GM19372 (cell line): ENCODE data around the gene DOK3.

Experiments
- ATAC-seq: cut with Tn5 transposase; IDR thresholded peaks from one replicate; pipeline ENCODE4 v1.9.1; 2021; ENCODE audit warnings: mild to moderate bottlenecking, low read depth, moderate library complexity; ENCODE audit not compliant: unreplicated experiment

The DOK3 gene

GRCh38 chr5:177484902-177485549 lies 24.6 kb downstream of the DOK3 start:
- ATAC-seq = no peak

- no peak for ATAC-seq
Observed at GRCh38 chr5:177483994-177484901, 25.4 kb downstream of the DOK3 start.

GRCh38 chr5:177483042-177483441 lies 26.6 kb downstream of the DOK3 start:
- ATAC-seq = no peak

- no peak for ATAC-seq
Observed at GRCh38 chr5:177482359-177482795, 27.2 kb downstream of the DOK3 start.

GRCh38 chr5:177479774-177480173 lies 29.9 kb downstream of the DOK3 start:
- ATAC-seq = no peak

- no peak for ATAC-seq
Observed at GRCh38 chr5:177478711-177479646, 30.6 kb downstream of the DOK3 start.

GRCh38 chr5:177477701-177478477 lies 31.7 kb downstream of the DOK3 start:
- ATAC-seq = no peak

GRCh38 chr5:177476531-177477233 lies 32.9 kb downstream of the DOK3 start:
- ATAC-seq = no peak

GRCh38 chr5:177475563-177476427 lies 33.8 kb downstream of the DOK3 start:
- no peak for ATAC-seq

- no peak for ATAC-seq
Observed at GRCh38 chr5:177474846-177475562, 34.6 kb downstream of the DOK3 start.

- no peak for ATAC-seq
Observed at GRCh38 chr5:177474002-177474476, 35.6 kb downstream of the DOK3 start.

GRCh38 chr5:177473443-177474001 lies 36.1 kb downstream of the DOK3 start, which contains the start of gene DBN1:
DBN1 (minus strand) TSS chr5:177473634; CDS start chr5:177473521, 113 bp downstream.
- ATAC-seq = peak; percentile 34

- peak; percentile 49 for ATAC-seq
Observed at GRCh38 chr5:177472460-177473442, 36.9 kb downstream of the DOK3 start.

GRCh38 chr5:177471610-177472356 lies 37.8 kb downstream of the DOK3 start:
- ATAC-seq = no peak
